ENCODE results near the gene SPRY4. TPM values are rescaled to one million over a fixed set of nuclear protein-coding genes. Genes with fewer than 3 reads are reported as not detected.

SPRY4 gene
- total RNA-seq, 2 donors from 2014 or later = 8.4 to 21.5 TPM

GRCh38 chr5:142316051-142316450 lies 8.8 kb downstream of the SPRY4 start:
- Histone ChIP-seq H3K27ac (no peak overlapping the region), H3K27me3 (no peaks in the 10 kb centered on the region), H3K4me3 (no peak overlapping the region), H3K4me1 (peaks cover 5% of the 10 kb centered on the region), H3K9me3 (no peaks in the 10 kb centered on the region), H3K36me3 (no peaks in the 10 kb centered on the region), H3K9ac (ENCODE audit: low read depth in 2 of 2, low read length in 2 of 2) (no peak overlapping the region)
- intact Hi-C loops (cut with DNase I) = no loop called here
- no peak for DNase-seq
- TF ChIP-seq CTCF (IDR thresholded peaks at IDR 0.05) = no peak

- TF ChIP-seq CTCF (IDR thresholded peaks at IDR 0.05) = no peak
- no peak overlapping the region for H3K4me3 ChIP-seq
- no peak for DNase-seq
- H3K9ac ChIP-seq (ENCODE audit: low read depth in 2 of 2, low read length in 2 of 2) = no peak overlapping the region
- intact Hi-C loops (cut with DNase I) = no loop called here
- no peaks in the 10 kb centered on the region for H3K4me1 ChIP-seq
- no peak overlapping the region for H3K27ac ChIP-seq
- H3K36me3 ChIP-seq = no peaks in the 10 kb centered on the region
- no peaks in the 10 kb centered on the region for H3K9me3 ChIP-seq
- H3K27me3 ChIP-seq = no peaks in the 10 kb centered on the region
Measured at GRCh38 chr5:142315096-142315900, 9.5 kb downstream of the SPRY4 start.

GRCh38 chr5:142314606-142315005 lies 10.2 kb downstream of the SPRY4 start:
- Histone ChIP-seq H3K27me3 (no peaks in the 10 kb centered on the region), H3K27ac (no peak overlapping the region), H3K9me3 (no peaks in the 10 kb centered on the region), H3K9ac (ENCODE audit: low read depth in 2 of 2, low read length in 2 of 2) (no peak overlapping the region), H3K4me3 (no peak overlapping the region), H3K36me3 (no peaks in the 10 kb centered on the region), H3K4me1 (no peaks in the 10 kb centered on the region)
- no peak for DNase-seq
- intact Hi-C loops (cut with DNase I) = no loop called here
- TF ChIP-seq CTCF (IDR thresholded peaks at IDR 0.05) = no peak

- no peaks in the 10 kb centered on the region for H3K36me3 ChIP-seq
- no peaks in the 10 kb centered on the region for H3K27me3 ChIP-seq
- no peaks in the 10 kb centered on the region for H3K4me1 ChIP-seq
- no peak for DNase-seq
- H3K9ac ChIP-seq (ENCODE audit: low read depth in 2 of 2, low read length in 2 of 2) = no peak overlapping the region
- intact Hi-C loops (cut with DNase I) = no loop called here
- H3K9me3 ChIP-seq = no peaks in the 10 kb centered on the region
- no peak overlapping the region for H3K27ac ChIP-seq
- no peak overlapping the region for H3K4me3 ChIP-seq
- no peak for TF ChIP-seq CTCF (IDR thresholded peaks at IDR 0.05)
Measured at GRCh38 chr5:142314109-142314508, 10.7 kb downstream of the SPRY4 start.

- H3K4me3 ChIP-seq = no peak overlapping the region
- no peaks in the 10 kb centered on the region for H3K36me3 ChIP-seq
- TF ChIP-seq CTCF (IDR thresholded peaks at IDR 0.05) = no peak
- DNase-seq = no peak
- no peaks in the 10 kb centered on the region for H3K9me3 ChIP-seq
- H3K4me1 ChIP-seq = no peaks in the 10 kb centered on the region
- intact Hi-C loops (cut with DNase I) = no loop called here
- no peak overlapping the region for H3K27ac ChIP-seq
- no peak overlapping the region for H3K9ac ChIP-seq (ENCODE audit: low read depth in 2 of 2, low read length in 2 of 2)
- H3K27me3 ChIP-seq = no peaks in the 10 kb centered on the region
Measured at GRCh38 chr5:142313682-142314081, 11.1 kb downstream of the SPRY4 start.

All from colonic mucosa (tissue), 4 donors.